Body of pancreas (tissue), 4 donors: ENCODE measurements around the gene CCDC50.

Source experiments
- CTCF ChIP-seq, 7 experiments: fragments of 450-650 bp in 4 of 7; fragments of 200-600 bp in 3 of 7; sonication (generic) in 3 of 7; IDR thresholded peaks; one replicate each; pipeline ENCODE4 v1.5.1; 2016 to 2019; ENCODE audit warnings: antibody characterized with exemption in 7 of 7
- POLR2A ChIP-seq, 3 donors: fragments of 450-650 bp; IDR thresholded peaks; one replicate each; pipeline ENCODE4 v1.6.1; 2016; ENCODE audit warnings: antibody characterized with exemption in 3 of 3, mild to moderate bottlenecking in 2 of 3

GRCh38 chr3:191409791-191410359 is 80.7 kb downstream of the CCDC50 start:
- no peak for TF ChIP-seq POLR2A (IDR thresholded peaks at IDR 0.05)
- no peak for TF ChIP-seq CTCF (IDR thresholded peaks at IDR 0.05)
